Testis (tissue), 2 donors: ENCODE results near the gene CDH22.

Experiments
- CTCF ChIP-seq, 3 experiments: fragments of 450-650 bp in 2 of 3; fragments of 200-600 bp in 1 of 3; sonication (generic) in 1 of 3; IDR thresholded peaks; one replicate each; pipeline ENCODE4 v1.5.1; 2016 to 2019; ENCODE audit warnings: antibody characterized with exemption in 3 of 3, mild to moderate bottlenecking in 2 of 3, moderate library complexity in 1 of 3
- POLR2A ChIP-seq: fragments of 450-650 bp; IDR thresholded peaks from one replicate; pipeline ENCODE4 v1.6.1; 2017; ENCODE audit warnings: antibody characterized with exemption, mild to moderate bottlenecking, moderate library complexity

DNA sequence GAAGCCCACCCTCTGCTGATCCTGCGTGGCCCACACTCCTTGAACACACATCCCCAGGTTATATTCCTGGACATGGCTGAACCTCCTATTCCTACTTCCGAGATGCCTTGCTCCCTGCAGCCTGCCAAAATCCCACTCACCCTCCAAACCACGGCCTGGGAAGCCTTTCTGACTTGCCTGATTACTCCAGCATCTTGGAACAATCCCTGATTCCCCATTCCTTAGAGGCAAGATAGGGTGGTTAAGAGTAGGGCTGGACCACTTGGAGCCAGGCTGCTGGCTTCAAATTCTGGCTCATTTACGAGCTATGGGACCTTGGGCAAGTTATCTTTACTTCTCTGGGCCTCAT, 45.9 kb upstream of the CDH22 start:
- TF ChIP-seq CTCF (IDR thresholded peaks at IDR 0.05) (no peak), POLR2A (no peak)
